GM18951 (cell line): ENCODE measurements around the gene CFAP20DC.

Experiments used
- POLR2A ChIP-seq: IDR thresholded peaks from 4 replicates; pipeline ENCODE4 v1.6.1; 2011; ENCODE audit warnings: mild to moderate bottlenecking; ENCODE audit not compliant: insufficient read length, insufficient read depth; ENCODE audit errors: extremely low read depth
- in situ Hi-C: fragments of 300-500 bp; cut with MboI; formaldehyde crosslinking; loops from one replicate; pipeline ENCODE4 v1.12.0; 2022; ENCODE audit warnings: low sequenced_read_pairs, mixed read lengths, inconsistent platforms; ENCODE audit not compliant: unreplicated experiment

CFAP20DC gene

DNA sequence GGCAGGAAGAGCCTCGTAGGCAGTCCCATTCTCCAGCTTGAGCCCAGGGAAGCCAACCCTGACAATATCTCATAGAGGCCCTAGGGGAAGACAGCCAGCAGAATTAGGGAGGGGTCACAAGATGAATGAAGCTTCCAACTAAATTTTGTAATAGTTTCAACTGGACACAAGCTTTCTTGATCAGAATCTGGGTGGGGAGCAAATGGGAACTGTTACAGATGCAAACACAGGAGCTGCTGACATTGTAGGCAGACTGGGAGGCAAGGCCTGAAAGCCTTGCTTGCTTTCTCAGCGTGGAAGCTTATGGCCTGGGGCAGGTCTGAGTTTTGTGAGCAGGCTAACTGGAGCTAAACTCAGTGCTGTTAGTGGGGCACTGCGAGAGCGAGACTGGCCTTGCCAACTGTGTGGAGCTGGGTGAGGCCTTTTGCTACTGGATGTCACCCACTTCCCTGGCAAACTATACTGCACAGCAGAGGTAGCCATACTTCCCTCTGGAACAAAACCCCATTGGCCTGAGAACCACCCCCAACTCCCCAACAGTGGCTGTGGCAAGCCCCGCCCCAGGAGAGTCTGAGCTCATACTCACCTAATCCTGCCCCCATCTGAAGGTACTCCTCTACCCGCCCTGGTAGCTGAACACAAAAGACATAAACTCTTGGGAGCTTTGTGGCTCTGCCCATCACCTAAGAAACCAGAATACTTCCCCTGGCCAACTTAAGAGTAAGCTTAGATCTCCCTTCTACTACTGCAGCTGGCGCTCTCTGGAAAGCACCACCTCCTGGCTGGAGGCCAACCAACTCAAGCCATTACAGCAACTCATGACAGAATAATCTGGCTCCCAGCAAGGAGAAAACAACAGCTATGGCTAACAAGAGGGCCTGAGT lies 42.9 kb downstream of the CFAP20DC start:
- TF ChIP-seq POLR2A, result no peak
- in situ Hi-C loops, result no loop called here

DNA sequence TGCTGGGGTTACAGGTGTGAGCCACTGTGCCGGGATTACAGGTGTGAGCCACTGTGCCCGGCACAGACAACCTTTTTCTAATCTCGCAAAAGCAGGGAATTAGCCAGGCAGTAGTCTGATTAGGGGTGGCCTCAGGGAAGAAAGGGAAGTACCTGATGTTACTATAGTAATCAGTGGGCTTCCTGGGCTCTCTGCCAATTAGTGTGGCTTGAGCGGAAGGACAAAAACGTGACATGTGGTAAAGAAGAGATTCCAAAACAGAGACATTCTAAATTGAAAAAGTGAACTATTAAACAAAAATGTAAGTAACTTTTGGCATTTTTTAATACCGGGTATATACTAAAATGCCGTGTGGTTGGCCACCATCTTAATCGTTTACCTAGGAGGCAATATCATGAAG lies 48.1 kb downstream of the CFAP20DC start:
- in situ Hi-C loops, result no loop called here
- TF ChIP-seq POLR2A, result no peak

DNA sequence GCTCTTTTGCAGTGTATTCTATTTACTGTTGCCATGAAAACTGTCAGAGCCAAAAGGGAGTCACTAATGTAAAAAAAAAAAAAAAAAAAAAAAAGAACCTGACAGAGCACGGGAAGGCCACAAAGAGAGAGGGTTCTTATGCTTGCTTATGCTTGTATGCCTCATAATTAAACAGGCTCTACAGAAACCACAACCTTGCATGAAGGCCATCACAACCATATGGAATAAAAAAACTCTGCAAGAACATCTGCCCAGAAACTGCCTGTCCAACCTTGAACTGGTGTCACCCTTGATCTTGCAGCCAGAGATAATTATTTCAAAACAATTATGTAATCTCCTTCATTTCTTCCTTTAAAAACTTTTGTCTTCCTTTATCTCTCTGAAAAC lies 50.1 kb downstream of the CFAP20DC start:
- TF ChIP-seq POLR2A, result no peak
- in situ Hi-C loops, result no loop called here

DNA sequence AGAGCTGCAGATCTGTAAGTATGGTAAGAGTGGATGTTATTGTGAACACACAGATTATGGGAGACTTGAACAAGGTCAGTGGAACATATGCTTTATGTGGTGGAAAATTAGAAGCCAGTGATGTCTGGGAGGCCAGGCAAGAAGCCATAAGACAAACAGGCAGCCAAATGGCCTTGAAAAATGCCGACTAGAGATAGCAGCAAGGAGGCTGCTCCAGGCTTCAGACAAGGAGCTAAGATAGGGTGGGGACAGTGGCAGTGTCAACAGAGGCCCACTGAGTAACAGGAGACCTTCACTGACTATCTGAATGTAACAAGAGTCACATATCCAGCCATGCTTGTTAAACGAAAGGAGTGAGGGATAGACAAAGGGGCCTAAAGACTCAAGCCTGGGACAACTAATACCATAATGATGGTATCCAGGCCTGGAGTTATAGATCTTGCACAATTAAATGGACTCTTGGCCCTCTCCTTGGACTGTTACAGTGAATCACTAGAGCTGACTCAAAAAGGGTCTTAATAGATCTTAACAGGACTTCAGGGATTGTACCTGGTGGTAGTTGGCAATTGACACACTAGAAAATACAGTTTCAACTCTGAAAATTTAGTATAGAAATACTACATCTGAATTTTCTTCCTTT lies 50.6 kb downstream of the CFAP20DC start:
- in situ Hi-C loops, result no loop called here
- no peak for TF ChIP-seq POLR2A

DNA sequence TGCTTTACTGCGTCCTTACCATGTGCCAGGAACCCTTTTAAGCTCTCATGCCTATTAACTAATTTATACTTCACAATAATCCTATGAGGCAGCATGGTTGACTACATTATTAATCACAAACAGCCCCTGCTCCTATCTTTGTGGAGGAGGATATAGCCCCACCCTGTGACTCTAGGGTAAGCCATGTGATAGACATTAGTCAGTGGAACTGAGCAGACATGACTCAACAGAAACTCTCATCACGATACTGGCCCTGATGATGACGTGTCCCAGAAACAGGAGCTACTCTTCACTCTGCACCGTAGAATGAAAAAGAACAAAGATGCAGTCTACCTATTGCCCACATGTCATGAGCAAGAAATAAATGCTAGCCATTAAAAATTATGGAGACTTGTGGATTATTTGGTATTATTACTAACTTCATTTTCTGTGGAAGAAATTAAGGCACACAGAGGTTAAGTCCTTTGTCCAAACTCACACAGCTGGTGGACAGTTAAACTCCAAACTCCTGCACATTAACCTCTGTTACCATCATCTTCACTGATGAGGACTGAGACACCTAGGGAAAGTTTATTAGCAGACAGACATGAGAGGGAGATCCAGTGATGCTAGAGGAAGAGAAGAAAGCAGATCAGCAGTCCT lies 51.2 kb downstream of the CFAP20DC start:
- in situ Hi-C loops, result no loop called here

DNA sequence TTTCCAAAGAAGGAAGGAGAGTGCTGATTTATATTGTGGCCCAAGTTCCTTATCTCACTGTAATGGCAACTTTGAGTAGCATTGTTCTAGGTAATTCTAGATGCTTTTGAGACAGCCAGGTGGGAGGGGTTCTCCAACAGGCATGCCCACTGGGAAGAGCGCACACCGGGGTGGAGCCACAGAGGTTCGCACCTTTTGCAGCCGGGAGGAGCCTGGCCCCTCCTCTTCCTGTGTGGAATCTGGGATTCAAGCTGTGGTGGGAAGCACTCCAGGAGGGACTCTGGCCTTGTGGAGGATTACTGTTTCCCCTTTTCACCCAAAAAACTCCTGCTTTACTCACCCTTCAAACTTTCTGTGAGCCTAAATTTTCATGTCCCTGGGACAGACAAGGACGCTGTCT lies 53.1 kb downstream of the CFAP20DC start:
- no peak for TF ChIP-seq POLR2A
- in situ Hi-C loops, result no loop called here

More for the DNA sequence above, 51.2 kb downstream of the CFAP20DC start:
- no peak for TF ChIP-seq POLR2A

DNA sequence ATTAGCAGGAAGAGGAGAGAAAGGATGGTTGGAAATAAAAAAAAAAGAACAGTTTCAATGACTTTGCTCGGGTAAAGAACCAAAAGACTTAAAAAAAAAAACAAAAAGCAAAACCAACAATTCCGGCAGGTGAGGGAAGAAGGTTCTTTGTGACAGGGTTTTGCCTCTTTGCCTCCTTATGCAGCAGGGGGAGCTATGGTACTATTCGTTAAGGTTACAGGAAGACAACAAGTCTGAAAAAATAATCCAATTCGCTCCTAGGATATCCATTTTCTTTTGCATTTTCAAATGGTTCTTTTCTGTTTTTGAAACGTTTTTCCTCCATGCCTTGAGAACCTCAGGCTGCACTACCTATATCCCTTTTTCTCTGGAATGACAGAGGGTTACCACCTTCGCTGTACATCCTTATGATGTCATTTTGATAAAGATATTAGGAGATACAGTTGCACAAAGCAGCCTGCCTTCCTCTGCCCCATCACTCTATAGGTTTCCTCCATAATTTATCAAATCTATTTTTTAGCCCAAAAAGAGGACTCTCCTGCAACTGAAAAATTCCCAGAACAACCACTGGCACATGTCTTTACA lies 55.0 kb downstream of the CFAP20DC start:
- in situ Hi-C loops, result no loop called here
- no peak for TF ChIP-seq POLR2A

DNA sequence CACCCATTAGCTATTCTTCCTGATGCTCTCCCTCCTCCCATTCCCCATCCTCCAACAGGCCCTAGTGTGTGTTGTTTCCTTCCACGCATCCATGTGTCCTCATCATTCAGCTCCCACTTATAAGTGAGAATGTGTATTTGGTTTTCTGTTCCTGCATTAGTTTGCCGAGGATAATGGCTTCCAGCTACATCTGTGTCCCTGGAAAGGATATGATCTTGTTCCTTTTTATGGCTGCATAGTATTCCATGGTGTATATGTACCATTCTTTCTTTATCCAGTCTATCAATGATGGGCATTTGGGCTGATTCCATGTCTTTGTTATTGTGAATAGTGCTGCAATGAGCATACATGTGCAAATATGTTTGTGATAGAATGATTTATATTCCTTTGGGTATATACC lies 56.3 kb downstream of the CFAP20DC start:
- TF ChIP-seq POLR2A, result no peak
- in situ Hi-C loops, result no loop called here

DNA sequence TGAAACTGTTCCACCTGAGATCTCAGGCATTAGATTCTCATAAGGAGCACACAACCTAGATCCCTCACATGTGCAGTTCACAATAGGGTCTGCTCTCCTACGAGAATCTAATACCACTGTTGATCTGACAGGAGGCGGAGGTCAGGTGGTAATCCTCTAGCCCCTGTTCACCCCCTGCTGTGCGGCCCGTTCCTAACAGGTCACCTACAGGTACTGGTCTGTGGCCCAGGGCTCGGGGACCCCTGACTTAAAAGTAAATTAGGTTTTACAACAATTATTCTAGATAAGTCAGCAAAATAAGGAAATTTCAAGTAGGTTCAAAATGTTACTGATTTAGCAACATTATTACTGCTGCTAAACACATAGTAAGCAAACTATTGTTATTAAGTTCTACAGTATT lies 58.2 kb downstream of the CFAP20DC start:
- in situ Hi-C loops, result no loop called here
- TF ChIP-seq POLR2A, result no peak

DNA sequence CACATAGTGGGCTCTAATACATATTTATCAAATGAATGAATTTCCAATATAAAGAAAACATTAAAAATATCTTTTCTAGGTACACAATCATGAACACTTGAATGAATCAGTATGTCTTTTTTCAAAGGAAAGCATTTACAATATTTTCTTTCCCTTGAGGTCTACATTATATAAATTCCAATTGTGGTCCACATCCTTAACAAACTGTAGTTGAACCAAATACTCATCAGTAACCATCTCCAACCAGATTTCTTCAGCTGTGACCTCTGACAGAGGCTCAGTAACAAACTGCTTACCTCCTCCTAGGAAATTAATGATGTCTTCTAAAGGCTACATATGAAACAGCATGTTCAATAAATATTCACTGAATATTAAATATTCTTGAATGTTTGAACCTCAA lies 58.8 kb downstream of the CFAP20DC start:
- in situ Hi-C loops, result no loop called here
- no peak for TF ChIP-seq POLR2A

DNA sequence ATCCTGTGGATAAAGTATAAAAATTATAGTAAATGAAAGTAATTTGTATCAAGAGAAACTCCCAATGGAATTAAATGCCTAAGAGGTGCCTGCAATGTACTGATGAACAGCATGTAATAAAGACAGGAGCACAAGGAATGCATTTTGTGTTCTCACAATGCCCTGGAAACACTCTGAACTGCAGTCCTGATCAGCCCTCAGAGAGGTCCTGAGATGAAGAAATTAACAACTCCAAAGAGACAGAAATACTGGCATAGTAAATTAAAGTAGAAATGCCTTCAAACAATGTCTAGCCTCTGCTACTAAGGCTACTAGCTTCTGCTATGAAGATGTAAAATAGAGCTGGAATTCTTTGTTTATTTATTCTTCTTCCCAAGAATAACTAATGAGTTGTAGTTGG lies 59.9 kb downstream of the CFAP20DC start:
- no peak for TF ChIP-seq POLR2A
- in situ Hi-C loops, result no loop called here

DNA sequence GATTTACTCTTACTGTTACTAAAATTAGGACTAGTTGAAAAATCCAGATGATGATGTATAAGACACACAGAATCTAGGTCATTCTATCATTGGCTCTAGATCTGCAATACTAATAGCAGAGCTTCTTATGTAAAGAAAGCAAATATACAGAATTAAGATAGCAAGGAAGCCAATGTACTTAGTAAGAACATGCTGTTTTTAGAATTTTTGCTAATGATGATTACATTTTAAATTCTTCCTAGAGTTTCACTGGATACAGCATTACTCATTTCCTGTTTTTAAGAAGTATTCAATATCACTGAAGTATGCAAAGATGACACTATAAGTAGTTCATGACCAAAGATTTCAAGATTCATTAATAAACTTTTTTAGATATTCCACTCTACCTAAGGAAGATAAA lies 60.7 kb downstream of the CFAP20DC start:
- TF ChIP-seq POLR2A, result no peak
- in situ Hi-C loops, result no loop called here

DNA sequence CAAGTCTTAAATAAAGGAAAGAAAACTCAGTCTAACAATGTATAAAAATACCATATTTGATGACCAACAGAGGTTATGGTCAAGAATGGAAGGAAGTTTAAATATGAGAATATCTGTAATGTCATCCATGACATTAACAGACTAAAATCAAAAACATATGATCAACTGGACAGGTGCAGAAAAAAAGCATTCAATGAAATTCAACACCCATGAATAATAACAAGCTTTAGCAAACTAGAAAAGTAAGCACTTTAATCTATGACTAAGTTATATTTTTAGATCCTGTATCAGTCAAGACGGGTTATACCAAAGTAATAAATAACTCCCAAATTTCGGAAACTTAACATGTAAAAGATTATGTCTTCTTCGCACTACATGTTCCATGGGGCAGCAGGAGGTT lies 61.8 kb downstream of the CFAP20DC start:
- TF ChIP-seq POLR2A, result no peak
- in situ Hi-C loops, result no loop called here
